ENCODE data around the gene FANK1. TPM values are rescaled to one million over a fixed set of nuclear protein-coding genes. Genes with fewer than 3 reads are reported as not detected.
A peak's percentile ranks its signal among the peaks of the same experiment; 100 is the strongest.
"Not testable (repeated sequence)": the region's sequence is repeated elsewhere in the genome, so short reads cannot be mapped to it uniquely, and the experiment has no call there.

FANK1 gene
- total RNA-seq, 2 experiments from 2014 or later, result 0.92 to 1.1 TPM

GRCh38 chr10:125940515-125940914, 44.2 kb downstream of the FANK1 start:
- H3K9me3 Mint-ChIP-seq, result peaks cover 8% of the 10 kb centered on the region
- H3K27me3 Mint-ChIP-seq, result peaks cover 16% of the 10 kb centered on the region
- H3K4me3 Mint-ChIP-seq, result no peak overlapping the region
- H3K36me3 Mint-ChIP-seq, result no peaks in the 10 kb centered on the region
- no peaks in the 10 kb centered on the region for H3K4me1 Mint-ChIP-seq
- H3K27ac Mint-ChIP-seq, result no peak overlapping the region
- DNase-seq, result no peak

- DNase-seq, result no peak
- Mint-ChIP-seq H3K9me3 (peaks cover 14% of the 10 kb centered on the region), H3K4me3 (no peak overlapping the region), H3K27ac (no peak overlapping the region), H3K36me3 (no peaks in the 10 kb centered on the region), H3K27me3 (no peaks in the 10 kb centered on the region), H3K4me1 (no peaks in the 10 kb centered on the region)
Measured at GRCh38 chr10:125951290-125951689, 54.9 kb downstream of the FANK1 start.

- Mint-ChIP-seq H3K27ac (no peak overlapping the region), H3K9me3 (peaks cover 14% of the 10 kb centered on the region), H3K4me3 (no peak overlapping the region), H3K27me3 (no peaks in the 10 kb centered on the region), H3K4me1 (no peaks in the 10 kb centered on the region), H3K36me3 (no peaks in the 10 kb centered on the region)
- no peak for DNase-seq
Measured at GRCh38 chr10:125953778-125954385, 57.5 kb downstream of the FANK1 start.

- Mint-ChIP-seq H3K36me3 (no peaks in the 10 kb centered on the region), H3K27ac (no peak overlapping the region), H3K9me3 (peaks cover 14% of the 10 kb centered on the region), H3K4me3 (no peak overlapping the region), H3K4me1 (no peaks in the 10 kb centered on the region), H3K27me3 (no peaks in the 10 kb centered on the region)
- DNase-seq, result no peak
Measured at GRCh38 chr10:125955766-125956165, 59.4 kb downstream of the FANK1 start.

- Mint-ChIP-seq H3K36me3 (no peaks in the 10 kb centered on the region), H3K27ac (no peak overlapping the region), H3K27me3 (no peaks in the 10 kb centered on the region), H3K9me3 (no peaks in the 10 kb centered on the region), H3K4me1 (no peaks in the 10 kb centered on the region), H3K4me3 (no peak overlapping the region)
- no peak for DNase-seq
Measured at GRCh38 chr10:125961743-125962142, 65.4 kb downstream of the FANK1 start.

- no peaks in the 10 kb centered on the region for H3K27me3 Mint-ChIP-seq
- H3K36me3 Mint-ChIP-seq, result no peaks in the 10 kb centered on the region
- DNase-seq, result no peak
- H3K27ac Mint-ChIP-seq, result no peak overlapping the region
- H3K4me3 Mint-ChIP-seq, result no peak overlapping the region
- no peaks in the 10 kb centered on the region for H3K4me1 Mint-ChIP-seq
- no peaks in the 10 kb centered on the region for H3K9me3 Mint-ChIP-seq
Measured at GRCh38 chr10:125962200-125962599, 65.8 kb downstream of the FANK1 start.

- no peaks in the 10 kb centered on the region for H3K4me1 Mint-ChIP-seq
- H3K9me3 Mint-ChIP-seq, result no peaks in the 10 kb centered on the region
- no peak overlapping the region for H3K4me3 Mint-ChIP-seq
- no peak for DNase-seq
- no peaks in the 10 kb centered on the region for H3K36me3 Mint-ChIP-seq
- H3K27me3 Mint-ChIP-seq, result no peaks in the 10 kb centered on the region
- H3K27ac Mint-ChIP-seq, result no peak overlapping the region
Measured at GRCh38 chr10:125964558-125964957, 68.2 kb downstream of the FANK1 start.

GRCh38 chr10:125967533-125967932, 71.2 kb downstream of the FANK1 start:
- no peaks in the 10 kb centered on the region for H3K36me3 Mint-ChIP-seq
- H3K4me1 Mint-ChIP-seq, result no peaks in the 10 kb centered on the region
- no peak overlapping the region for H3K4me3 Mint-ChIP-seq
- no peaks in the 10 kb centered on the region for H3K27me3 Mint-ChIP-seq
- peaks cover 1% of the 10 kb centered on the region for H3K9me3 Mint-ChIP-seq
- no peak overlapping the region for H3K27ac Mint-ChIP-seq
- DNase-seq, result no peak

GRCh38 chr10:125970077-125970630, 73.8 kb downstream of the FANK1 start:
- not testable (repeated sequence) for DNase-seq, H3K27ac Mint-ChIP-seq, H3K36me3 Mint-ChIP-seq, H3K9me3 Mint-ChIP-seq, H3K4me3 Mint-ChIP-seq, H3K4me1 Mint-ChIP-seq, H3K27me3 Mint-ChIP-seq

GRCh38 chr10:125976960-125977605, 80.7 kb downstream of the FANK1 start:
- no peak overlapping the region for H3K4me3 Mint-ChIP-seq
- H3K9me3 Mint-ChIP-seq, result no peaks in the 10 kb centered on the region
- H3K27ac Mint-ChIP-seq, result no peak overlapping the region
- no peaks in the 10 kb centered on the region for H3K4me1 Mint-ChIP-seq
- H3K27me3 Mint-ChIP-seq, result peaks cover 9% of the 10 kb centered on the region
- H3K36me3 Mint-ChIP-seq, result no peaks in the 10 kb centered on the region
- DNase-seq, result no peak

- H3K27me3 Mint-ChIP-seq, result peaks cover 11% of the 10 kb centered on the region
- no peaks in the 10 kb centered on the region for H3K36me3 Mint-ChIP-seq
- H3K4me1 Mint-ChIP-seq, result no peaks in the 10 kb centered on the region
- no peak overlapping the region for H3K27ac Mint-ChIP-seq
- no peak overlapping the region for H3K4me3 Mint-ChIP-seq
- H3K9me3 Mint-ChIP-seq, result no peaks in the 10 kb centered on the region
- no peak for DNase-seq
Measured at GRCh38 chr10:125979976-125980375, 83.6 kb downstream of the FANK1 start.

- no peaks in the 10 kb centered on the region for H3K36me3 Mint-ChIP-seq
- peaks cover 11% of the 10 kb centered on the region for H3K27me3 Mint-ChIP-seq
- DNase-seq, result no peak
- H3K4me3 Mint-ChIP-seq, result no peak overlapping the region
- H3K4me1 Mint-ChIP-seq, result no peaks in the 10 kb centered on the region
- no peak overlapping the region for H3K27ac Mint-ChIP-seq
- H3K9me3 Mint-ChIP-seq, result no peaks in the 10 kb centered on the region
Measured at GRCh38 chr10:125980521-125981035, 84.2 kb downstream of the FANK1 start.

- H3K4me1 Mint-ChIP-seq, result no peaks in the 10 kb centered on the region
- H3K27ac Mint-ChIP-seq, result no peak overlapping the region
- H3K4me3 Mint-ChIP-seq, result no peak overlapping the region
- no peaks in the 10 kb centered on the region for H3K36me3 Mint-ChIP-seq
- H3K27me3 Mint-ChIP-seq, result peaks cover 9% of the 10 kb centered on the region
- DNase-seq, result peak; percentile 2
- H3K9me3 Mint-ChIP-seq, result no peaks in the 10 kb centered on the region
Measured at GRCh38 chr10:125982260-125982948, 86.0 kb downstream of the FANK1 start.

- no peaks in the 10 kb centered on the region for H3K9me3 Mint-ChIP-seq
- H3K4me1 Mint-ChIP-seq, result no peaks in the 10 kb centered on the region
- no peak for DNase-seq
- no peak overlapping the region for H3K4me3 Mint-ChIP-seq
- H3K36me3 Mint-ChIP-seq, result no peaks in the 10 kb centered on the region
- H3K27ac Mint-ChIP-seq, result no peak overlapping the region
- peaks cover 8% of the 10 kb centered on the region for H3K27me3 Mint-ChIP-seq
Measured at GRCh38 chr10:125983161-125983560, 86.8 kb downstream of the FANK1 start.

GRCh38 chr10:125983656-125984055, 87.3 kb downstream of the FANK1 start:
- H3K4me3 Mint-ChIP-seq, result no peak overlapping the region
- H3K27me3 Mint-ChIP-seq, result peaks cover 8% of the 10 kb centered on the region
- H3K27ac Mint-ChIP-seq, result no peak overlapping the region
- no peaks in the 10 kb centered on the region for H3K4me1 Mint-ChIP-seq
- no peak for DNase-seq
- H3K36me3 Mint-ChIP-seq, result no peaks in the 10 kb centered on the region
- no peaks in the 10 kb centered on the region for H3K9me3 Mint-ChIP-seq

All from activated naive CD8-positive, alpha-beta T cell treated with anti-CD3 and anti-CD28 coated beads for 36 hours (primary cell).